Measurements from ENCODE around the gene ACOX3.

ACOX3 gene

GRCh38 chr4:8372506-8372905 is 68.0 kb downstream of the ACOX3 start:
- no peak for DNase-seq (ENCODE audit: low read depth)

- DNase-seq (ENCODE audit: low read depth): no peak
Observed at GRCh38 chr4:8371596-8371995, 68.9 kb downstream of the ACOX3 start.

GRCh38 chr4:8370835-8371595 is 69.5 kb downstream of the ACOX3 start:
- no peak for DNase-seq (ENCODE audit: low read depth)

DNA sequence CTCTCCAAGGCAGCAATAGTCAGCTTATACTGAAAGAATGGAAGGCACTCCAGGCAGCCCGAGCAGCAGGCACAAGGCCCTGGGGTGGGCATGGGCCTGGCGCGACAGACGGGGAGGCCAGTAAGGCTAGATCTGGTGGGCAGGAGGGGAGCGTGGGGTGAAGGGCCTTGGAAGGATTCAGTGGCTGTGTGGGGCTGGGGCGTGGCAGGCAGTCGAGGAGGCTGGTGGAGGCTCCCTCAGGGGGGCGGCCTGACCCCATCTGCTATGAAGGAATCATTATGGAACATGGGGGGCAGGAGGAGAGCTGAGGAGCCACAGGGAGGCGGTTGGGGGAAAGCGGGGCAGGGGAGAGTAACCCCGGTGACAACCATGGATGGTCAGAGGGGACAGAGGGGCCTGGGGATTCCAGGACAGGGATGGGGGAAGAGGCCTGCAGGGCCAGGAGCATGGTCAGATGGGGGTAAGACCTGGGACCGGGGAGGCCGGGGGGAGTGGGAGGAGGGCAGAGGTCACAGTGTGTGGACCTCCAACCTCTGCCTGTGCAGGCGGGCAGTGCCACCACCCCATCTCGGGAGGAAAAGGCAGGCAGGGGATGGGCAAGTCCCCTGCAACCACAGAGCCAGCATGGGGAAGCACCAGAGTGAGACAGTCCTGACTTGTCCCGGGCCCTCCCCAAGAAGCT is 70.3 kb downstream of the ACOX3 start:
- DNase-seq (ENCODE audit: low read depth): no peak

- no peak for DNase-seq (ENCODE audit: low read depth)
Observed at GRCh38 chr4:8369426-8370105, 71.0 kb downstream of the ACOX3 start.

DNA sequence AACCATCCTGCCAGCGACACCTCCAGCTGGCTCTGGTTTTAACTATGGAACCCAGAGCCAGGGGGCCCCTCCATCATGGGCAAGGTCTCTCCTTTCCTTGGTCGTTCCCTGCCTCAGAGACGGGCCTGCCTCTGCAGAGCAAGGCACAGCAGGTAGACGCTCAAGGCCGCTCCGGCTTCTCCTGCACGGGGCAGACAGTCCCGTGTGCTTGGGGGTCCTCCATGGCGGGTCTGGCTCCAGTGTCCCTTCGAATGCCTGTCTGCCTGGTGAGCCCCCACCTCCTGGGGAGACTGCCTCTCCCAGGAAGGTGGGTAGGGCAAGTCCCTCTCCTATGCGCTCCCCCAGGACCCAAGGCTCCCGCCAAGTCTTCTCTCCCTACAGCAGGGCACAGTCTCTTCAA is 71.5 kb downstream of the ACOX3 start:
- no peak for DNase-seq (ENCODE audit: low read depth)

DNA sequence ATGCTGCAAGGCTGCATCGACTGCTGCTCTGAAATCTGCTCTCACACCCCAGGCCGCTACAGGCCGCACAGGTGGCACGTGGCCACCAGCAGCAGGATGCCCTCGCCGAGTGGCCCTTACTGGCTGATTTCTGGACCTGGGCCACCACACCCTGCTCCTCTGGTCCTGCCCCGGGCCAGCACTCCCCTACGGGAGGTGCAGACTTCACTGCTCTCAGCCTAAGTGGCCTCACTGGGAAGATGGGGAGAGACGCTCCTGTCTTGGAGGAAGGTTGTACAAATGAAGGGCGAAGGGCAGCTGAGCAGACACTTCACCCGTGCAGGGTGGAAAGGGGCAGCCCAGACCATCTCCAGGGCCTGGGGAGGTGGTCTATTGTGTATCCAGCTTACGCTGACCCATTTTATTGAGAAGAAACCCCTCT is 72.5 kb downstream of the ACOX3 start:
- no peak for DNase-seq (ENCODE audit: low read depth)

DNA sequence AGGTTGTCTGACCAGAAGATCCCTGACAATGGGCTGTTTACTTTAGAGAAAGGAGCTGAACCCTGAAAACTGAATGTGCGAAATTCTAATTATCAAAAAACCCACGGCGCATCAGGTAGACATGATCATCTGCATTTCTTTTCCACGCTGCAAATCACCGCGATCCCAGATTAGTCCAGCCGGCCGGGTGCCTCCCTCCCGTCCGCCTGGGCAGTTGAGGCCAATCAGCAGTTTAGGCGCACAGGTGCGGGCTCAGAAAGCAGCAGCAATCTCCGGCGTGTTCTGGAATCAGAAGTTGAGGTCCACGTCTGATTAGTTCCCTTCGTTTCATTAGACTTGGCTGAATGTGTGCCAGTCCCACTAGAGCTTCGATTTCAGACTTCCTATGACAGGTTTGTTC is 73.9 kb downstream of the ACOX3 start:
- no peak for DNase-seq (ENCODE audit: low read depth)

DNA sequence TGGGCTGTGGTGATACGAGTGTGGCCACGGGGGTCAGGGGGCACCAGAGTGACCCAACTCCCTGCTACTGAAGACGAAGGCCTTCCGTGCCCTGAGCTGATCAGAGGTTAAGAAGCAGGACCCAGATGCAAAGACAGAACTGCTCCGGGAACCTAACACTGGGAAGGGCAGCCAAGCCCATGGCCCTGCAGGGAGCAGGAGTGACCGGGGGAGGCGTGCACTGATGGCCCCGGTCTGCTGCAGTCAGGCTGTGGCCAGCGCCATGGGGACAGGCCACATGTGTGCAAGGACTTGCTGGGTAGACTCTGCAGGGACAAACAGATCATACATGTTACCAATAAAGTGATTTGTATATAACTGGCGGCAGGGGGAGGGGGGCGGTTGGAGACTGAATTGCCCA is 74.6 kb downstream of the ACOX3 start:
- no peak for DNase-seq (ENCODE audit: low read depth)

DNA sequence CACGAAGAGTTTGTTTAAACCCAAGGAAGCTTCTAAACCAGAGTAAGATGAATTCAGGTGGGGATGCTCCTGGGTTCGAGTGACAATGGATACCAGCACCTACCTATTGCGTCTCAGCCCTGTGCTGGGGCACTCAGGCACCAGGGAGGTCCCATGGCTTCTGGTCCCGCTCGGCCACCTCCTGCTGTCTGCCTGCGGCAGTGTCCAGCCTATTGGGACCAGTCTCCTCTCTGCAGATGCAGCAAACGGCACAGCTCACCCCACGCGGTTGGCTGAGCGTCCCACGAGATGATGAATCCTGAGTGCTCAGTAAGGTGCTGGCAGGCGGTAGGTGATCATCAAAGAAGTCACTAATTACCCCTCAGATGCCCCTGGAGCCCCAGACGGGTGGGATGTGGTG is 75.2 kb downstream of the ACOX3 start:
- DNase-seq (ENCODE audit: low read depth): no peak

- no peak for DNase-seq (ENCODE audit: low read depth)
Observed at GRCh38 chr4:8364848-8365350, 75.6 kb downstream of the ACOX3 start.

- DNase-seq (ENCODE audit: low read depth): no peak
Observed at GRCh38 chr4:8364141-8364540, 76.4 kb downstream of the ACOX3 start.

GRCh38 chr4:8362483-8362882 is 78.0 kb downstream of the ACOX3 start:
- no peak for DNase-seq (ENCODE audit: low read depth)

DNA sequence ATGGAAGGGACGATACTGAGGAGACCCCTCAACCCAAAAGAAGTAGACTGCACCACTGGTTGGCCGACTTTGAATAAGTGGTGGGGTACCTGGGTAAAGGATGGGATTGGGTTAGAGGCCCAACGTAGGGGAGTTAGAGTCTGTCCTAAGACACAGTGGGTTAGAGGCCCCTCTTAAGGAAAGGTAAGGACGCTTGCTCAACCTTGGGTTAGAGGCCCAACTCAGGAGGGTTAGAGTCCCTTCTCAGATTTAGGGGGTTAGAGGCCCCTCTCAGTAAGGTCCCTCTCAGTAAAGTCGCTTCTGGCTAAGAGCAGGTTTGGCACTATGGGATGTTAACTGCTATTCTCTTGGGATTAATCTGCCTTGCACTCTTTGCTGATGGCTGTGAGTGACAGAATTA is 81.3 kb downstream of the ACOX3 start:
- no peak for DNase-seq (ENCODE audit: low read depth)

GRCh38 chr4:8356856-8357255 is 83.7 kb downstream of the ACOX3 start:
- no peak for DNase-seq (ENCODE audit: low read depth)

DNA sequence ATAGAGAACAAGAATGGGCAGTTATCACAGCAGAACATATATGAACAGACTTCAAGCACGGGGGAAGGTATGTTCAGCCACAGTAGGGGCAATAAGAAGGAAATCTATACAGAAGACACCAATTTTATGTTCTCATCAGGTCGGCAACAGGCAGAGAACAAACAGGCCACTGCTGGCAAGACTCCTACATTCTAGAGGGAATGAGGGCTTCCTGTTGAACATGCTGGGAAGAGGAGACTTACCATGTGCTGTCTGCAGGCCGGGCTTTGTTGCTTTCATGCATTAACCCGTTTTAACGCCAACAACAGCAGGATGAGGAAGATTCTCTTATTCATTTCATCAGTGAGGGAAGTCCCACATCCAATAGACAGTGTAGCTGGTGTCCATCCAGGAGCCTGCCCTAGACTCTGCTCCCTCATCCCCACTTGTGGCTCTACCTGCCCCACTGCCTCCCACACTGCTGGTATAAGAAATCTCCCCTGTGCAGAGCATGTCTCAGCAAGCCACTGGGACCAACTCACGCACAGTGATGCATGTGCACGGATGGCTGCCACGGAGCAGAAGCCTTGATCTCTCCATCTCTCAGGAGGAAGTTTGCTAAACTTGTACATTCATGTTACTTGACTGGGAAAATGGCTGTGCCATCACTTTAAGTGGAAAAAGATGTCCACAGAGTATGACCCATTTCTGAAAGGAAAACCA is 84.5 kb downstream of the ACOX3 start:
- no peak for DNase-seq (ENCODE audit: low read depth)

DNA sequence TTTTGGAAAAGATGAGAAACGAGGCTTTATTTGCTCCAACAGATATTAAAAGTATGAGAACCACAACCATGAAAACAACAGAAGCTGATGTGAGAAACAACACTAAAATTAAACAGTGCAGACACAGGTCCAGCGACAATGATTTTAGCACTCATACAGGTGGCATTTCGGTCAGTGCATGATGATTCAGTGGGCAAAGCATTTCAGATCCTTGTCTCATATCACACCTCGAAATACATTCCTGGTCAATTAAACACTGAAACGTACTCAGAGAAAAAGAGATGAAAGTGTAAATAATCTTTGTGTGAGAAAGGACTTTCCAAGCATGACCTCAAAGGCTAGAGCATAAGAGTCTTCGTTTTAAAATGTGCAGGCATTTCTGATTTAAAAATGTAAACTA is 85.2 kb downstream of the ACOX3 start:
- DNase-seq (ENCODE audit: low read depth): no peak

- no peak for DNase-seq (ENCODE audit: low read depth)
Observed at GRCh38 chr4:8353912-8354453, 86.5 kb downstream of the ACOX3 start.

GRCh38 chr4:8353158-8353669 is 87.3 kb downstream of the ACOX3 start:
- no peak for DNase-seq (ENCODE audit: low read depth)

DNA sequence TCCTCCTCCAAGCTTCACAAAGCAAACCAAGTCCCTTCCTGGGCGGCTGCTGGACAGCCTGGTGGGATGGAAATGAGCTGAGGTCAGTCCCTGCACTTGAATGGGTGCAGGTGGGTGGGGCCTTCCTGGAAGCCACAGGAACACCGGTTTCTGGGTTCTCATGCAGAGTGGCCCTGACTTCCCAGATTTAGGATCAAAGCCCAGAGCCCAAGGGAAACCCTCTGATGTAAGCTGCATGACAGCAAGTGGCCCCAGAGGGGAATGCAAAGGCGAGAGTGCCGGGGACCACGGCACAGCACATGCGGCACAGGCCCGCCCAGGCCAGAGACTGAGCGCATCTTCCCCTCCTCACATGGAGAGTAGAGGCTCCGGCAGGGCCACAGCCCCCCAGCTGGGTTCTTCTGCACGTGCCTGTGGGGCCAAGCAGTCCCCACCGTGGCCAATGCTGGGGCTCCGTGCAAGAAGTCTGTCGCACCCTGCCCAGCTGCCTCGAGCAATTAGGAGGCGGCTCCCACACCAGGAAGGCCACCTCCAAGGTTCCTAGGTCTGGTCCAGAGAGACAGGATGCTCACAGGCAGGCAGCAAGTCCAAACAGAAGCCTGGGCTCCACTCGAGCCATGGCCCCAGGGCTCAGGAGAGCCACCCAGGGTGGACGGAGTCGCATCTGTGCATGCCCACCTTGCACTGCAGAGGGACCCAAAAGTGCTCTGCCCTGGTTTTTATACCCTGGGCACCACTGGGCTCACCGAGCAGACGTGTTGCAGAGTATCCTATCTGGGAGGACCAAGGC is 88.0 kb downstream of the ACOX3 start:
- no peak for DNase-seq (ENCODE audit: low read depth)

- DNase-seq (ENCODE audit: low read depth): no peak
Observed at GRCh38 chr4:8351931-8352367, 88.6 kb downstream of the ACOX3 start.
